NCI-H748 (cell line): ENCODE data around the gene SLCO3A1.
"Not testable (repeated sequence)": the region's sequence is repeated elsewhere in the genome, so short reads cannot be mapped to it uniquely, and the experiment has no call there.

Experiments used
- DNase-seq: peaks from one replicate; lab custom pipeline; 2025; ENCODE audit not compliant: unreplicated experiment; lab: John Stamatoyannopoulos, UW

Gene SLCO3A1

GRCh38 chr15:92028389-92028724 is 174.8 kb downstream of the SLCO3A1 start:
- no peak for DNase-seq

DNA sequence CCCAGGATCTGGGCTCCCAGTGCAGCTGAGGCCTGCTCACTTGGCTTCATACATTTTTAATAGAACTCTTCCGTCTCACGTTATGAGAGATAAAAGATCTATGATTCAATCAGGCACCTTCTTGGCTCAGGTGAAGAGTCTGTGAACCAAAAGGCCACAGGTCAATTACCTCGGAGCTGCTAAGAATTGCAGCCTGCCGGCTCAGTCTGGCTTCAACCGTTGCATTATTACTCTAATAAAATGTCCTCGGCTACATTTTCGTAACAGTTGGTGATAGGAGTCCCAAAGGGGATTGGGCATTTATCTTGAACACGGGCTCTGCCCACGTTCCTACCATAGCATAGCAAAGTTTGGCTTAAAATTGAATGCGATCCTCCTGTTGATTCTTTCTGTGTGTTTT is 176.3 kb downstream of the SLCO3A1 start:
- no peak for DNase-seq

DNA sequence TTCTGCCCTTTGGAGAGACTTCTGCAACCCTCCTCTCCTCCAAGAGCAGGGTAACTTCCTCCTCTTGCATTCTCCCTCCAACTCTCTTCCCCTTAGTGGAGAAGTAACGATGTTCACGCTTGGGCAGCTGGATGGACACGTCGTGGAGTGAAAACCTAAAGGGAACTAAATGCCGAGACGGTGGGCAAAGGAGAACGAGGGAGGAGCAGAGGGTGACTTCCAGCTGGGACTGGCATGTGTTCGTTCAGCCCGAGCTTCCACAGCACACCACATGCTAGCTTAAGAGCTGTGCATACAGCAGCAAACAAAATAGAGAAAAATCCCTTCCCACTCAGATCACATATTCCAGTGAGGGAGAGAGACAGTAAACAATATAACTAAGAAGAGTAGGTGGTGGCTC is 179.8 kb downstream of the SLCO3A1 start:
- DNase-seq, result no peak

GRCh38 chr15:92033723-92034122 is 180.2 kb downstream of the SLCO3A1 start:
- DNase-seq, result no peak

DNA sequence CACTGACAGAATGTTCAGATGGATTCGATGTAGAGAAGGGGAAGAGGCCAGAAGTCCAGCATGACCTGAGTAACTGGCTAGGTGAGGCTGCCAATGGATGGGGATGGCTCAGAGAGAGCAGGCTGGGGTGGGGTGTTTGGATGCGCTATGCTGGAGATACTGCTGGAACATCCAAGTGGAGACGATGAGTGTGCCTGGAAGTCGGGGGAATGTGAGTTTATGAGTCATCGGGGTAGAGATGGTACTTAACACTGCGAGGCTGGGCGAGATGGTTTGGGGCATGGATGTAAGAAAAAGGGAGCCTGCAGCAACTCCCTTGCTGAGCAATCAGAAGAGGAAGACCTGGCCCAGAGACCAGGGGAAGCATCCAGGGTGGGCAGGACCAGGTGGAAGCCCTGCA is 180.7 kb downstream of the SLCO3A1 start:
- no peak for DNase-seq

DNA sequence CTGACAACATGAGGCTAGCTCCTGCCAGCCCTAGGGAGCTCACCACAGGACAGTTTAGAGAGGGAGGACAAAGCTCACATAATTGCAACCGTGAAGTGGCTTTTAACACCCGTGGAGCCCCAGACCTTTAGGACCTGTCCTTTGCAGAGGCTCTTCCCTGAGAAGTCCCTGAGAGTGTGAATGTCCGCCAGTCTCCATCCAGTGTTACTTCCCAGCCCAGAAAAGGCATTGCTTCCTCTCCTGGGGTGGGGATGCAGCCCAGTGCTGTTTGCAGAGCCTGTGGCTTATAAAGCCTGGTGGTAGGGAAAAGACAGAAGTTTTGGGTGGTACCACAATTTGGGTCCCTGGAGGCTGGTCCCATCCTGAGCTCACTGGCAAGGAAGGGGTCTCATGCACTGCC is 182.0 kb downstream of the SLCO3A1 start:
- DNase-seq, result no peak

- DNase-seq, result no peak
Observed at GRCh38 chr15:92035961-92036360, 182.5 kb downstream of the SLCO3A1 start.

GRCh38 chr15:92037491-92037890 is 184.0 kb downstream of the SLCO3A1 start:
- no peak for DNase-seq

GRCh38 chr15:92040350-92040749 is 186.8 kb downstream of the SLCO3A1 start:
- no peak for DNase-seq

GRCh38 chr15:92041371-92041770 is 187.9 kb downstream of the SLCO3A1 start:
- DNase-seq, result no peak

GRCh38 chr15:92043283-92043682 is 189.8 kb downstream of the SLCO3A1 start:
- DNase-seq, result peak; percentile 23

DNA sequence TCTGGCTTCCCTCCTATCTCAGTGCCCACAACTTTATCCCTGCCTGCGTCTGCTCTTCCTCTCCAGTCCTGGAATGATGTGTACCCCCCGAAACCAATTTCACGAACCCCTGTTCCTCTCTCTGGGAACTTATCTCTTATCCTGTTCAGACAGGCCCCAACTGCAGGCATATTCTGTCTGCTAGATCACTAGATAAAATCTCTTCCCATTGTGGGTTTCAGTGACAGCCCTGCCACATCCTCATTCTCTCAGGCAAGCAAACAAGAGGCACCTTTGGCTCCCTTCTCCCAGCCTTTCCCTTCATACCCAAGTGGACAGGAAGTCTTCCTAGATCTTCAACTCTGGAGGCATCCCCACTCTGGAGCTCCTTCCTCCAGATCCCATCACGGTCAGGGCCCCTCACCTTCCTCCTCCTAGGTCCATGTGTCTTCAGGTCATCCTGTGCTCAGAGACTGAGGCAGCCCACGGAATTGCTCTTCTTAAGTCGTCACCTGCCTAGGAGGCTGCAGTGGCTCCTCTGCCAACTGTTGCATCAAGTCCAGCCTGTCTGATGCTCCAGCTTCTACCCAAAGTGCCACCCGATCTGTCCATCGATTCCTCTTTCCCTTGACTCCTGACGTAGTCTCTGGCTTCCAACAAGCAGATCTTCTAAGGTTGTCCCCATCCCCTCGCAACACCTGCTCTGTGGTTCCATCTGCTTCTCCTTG is 190.8 kb downstream of the SLCO3A1 start:
- DNase-seq, result no peak

GRCh38 chr15:92047900-92048299 is 194.4 kb downstream of the SLCO3A1 start:
- no peak for DNase-seq

GRCh38 chr15:92048739-92049138 is 195.2 kb downstream of the SLCO3A1 start:
- no peak for DNase-seq

GRCh38 chr15:92049290-92049989 is 195.9 kb downstream of the SLCO3A1 start:
- peak; percentile 3 for DNase-seq

DNA sequence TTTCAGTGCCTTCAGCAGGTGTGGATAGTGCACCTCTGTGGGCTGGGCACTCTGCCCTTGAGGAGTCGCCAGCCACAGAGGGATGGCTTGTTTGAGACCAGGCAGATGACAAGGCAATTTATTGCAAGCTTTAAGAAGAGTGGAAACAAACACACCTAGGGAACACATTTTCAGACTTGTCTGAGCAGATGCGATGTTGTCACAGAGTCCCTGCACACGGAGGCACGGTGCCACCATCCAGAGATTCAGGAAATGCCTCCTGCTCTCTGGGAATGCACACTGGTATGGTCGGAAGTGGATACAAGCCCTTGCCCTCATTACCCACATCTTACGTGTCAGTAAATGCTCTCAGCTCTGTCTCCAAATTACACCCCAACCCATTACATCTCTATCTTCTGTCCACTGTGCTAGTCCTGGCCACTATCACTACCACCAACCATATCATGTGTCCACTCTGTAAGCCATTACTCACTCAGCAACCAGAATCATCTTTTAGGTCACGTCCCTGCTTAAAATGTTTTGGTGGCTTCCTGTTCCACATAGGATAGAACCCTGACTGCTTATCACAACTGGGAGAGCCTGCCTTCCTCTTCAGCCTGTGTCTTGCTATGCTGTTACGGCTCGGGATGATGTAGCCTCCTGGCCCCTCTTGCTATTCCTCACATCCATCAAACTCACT is 196.9 kb downstream of the SLCO3A1 start:
- DNase-seq, result no peak

DNA sequence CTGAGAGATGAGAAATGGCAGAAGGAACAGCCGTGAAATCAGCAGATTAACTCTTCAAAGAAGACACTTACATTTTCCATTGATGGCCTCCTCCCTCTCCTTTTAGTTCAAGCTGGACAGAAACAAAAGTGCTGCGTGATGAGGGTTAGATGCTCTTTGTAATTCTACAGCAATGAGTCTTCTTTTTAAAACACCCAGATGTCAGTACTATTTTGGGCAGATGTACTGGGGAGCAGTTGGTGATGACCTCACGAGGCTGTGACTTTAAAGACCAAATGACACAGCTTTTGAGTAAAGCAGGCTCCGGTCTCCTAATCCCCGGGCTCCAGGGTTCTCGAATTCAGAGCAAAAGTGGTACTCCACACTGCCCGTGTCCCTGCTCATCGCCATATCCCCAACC is 198.2 kb downstream of the SLCO3A1 start:
- DNase-seq, result no peak

GRCh38 chr15:92053753-92054316 is 200.3 kb downstream of the SLCO3A1 start:
- DNase-seq, result no peak

DNA sequence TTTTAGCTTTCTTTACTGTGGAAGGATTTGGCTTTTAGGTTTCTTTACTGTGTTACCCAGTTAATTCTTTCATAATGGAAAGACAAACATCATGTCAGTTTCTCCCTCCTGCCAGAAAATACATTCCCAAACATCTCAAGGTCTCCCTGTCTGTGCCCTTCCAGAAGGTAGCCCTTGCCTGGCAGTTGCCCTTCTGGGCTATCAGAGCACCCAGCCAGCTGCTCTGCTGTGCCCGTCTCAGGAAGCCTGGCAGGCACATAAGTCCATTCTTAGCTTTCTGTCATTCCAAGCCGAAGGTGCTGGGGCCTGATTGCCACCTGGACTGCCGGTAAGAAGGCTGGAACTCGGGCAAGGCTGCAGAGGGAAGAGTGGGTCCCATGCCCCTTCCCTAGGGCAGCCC is 203.4 kb downstream of the SLCO3A1 start:
- DNase-seq, result no peak

- no peak for DNase-seq
Observed at GRCh38 chr15:92059036-92059970, 205.8 kb downstream of the SLCO3A1 start.

GRCh38 chr15:92059971-92060311 is 206.4 kb downstream of the SLCO3A1 start:
- not testable (repeated sequence) for DNase-seq
